ENCODE measurements around the gene CBX5. TPM values are rescaled to one million over a fixed set of nuclear protein-coding genes. Genes with fewer than 3 reads are reported as not detected.

Gene CBX5
- total RNA-seq, 1 donor from 2014 or later: 288 TPM

DNA sequence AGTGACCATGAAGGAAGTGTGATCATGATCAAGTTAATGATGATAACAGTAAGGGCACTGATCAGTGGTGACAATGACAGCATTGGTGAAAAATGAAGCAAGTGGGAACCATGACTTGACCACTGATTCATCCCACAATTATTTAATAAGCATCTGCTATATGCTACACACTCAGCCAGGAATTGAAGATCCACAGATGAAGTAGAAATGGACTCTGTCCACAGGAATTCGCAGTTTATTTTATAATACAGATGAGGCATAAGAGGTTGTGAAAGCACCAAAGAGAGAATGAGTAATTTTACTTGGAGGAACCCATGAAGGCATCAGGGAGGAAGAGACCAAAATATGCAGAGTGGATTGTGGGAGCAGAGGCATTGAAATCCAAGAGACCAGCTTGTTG lies 57.3 kb downstream of the CBX5 start:
- H3K79me2 ChIP-seq (ENCODE audit: low read depth): no peaks in the 10 kb centered on the region
- H3K4me2 ChIP-seq: no peak overlapping the region
- H3K36me3 ChIP-seq: no peaks in the 10 kb centered on the region
- peaks cover 7% of the 10 kb centered on the region for H3K4me1 ChIP-seq
- peaks cover 4% of the 10 kb centered on the region for H4K20me1 ChIP-seq (ENCODE audit: low read depth)
- no peak overlapping the region for H3K9ac ChIP-seq
- H3K27ac ChIP-seq: no peak overlapping the region
- H3F3A ChIP-seq (ENCODE audit: low read depth): peaks cover 13% of the 10 kb centered on the region
- DNase-seq (ENCODE audit: low spot score): no peak
- no peak overlapping the region for H3K4me3 Mint-ChIP-seq
- H3K27ac Mint-ChIP-seq: no peak overlapping the region
- no peak for TF ChIP-seq EZH2 (IDR thresholded peaks at IDR 0.05)
- TF ChIP-seq, protein P1, sequence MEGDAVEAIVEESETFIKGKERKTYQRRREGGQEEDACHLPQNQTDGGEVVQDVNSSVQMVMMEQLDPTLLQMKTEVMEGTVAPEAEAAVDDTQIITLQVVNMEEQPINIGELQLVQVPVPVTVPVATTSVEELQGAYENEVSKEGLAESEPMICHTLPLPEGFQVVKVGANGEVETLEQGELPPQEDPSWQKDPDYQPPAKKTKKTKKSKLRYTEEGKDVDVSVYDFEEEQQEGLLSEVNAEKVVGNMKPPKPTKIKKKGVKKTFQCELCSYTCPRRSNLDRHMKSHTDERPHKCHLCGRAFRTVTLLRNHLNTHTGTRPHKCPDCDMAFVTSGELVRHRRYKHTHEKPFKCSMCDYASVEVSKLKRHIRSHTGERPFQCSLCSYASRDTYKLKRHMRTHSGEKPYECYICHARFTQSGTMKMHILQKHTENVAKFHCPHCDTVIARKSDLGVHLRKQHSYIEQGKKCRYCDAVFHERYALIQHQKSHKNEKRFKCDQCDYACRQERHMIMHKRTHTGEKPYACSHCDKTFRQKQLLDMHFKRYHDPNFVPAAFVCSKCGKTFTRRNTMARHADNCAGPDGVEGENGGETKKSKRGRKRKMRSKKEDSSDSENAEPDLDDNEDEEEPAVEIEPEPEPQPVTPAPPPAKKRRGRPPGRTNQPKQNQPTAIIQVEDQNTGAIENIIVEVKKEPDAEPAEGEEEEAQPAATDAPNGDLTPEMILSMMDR (IDR thresholded peaks at IDR 0.05): no peak
- no peak for TF ChIP-seq EZH2phosphoT487 (IDR thresholded peaks at IDR 0.05)
- H3K27me3 Mint-ChIP-seq (ENCODE audit: insufficient read depth, low read depth): peaks cover 2% of the 10 kb centered on the region
- peaks cover 18% of the 10 kb centered on the region for H3K27me3 ChIP-seq
- no peak overlapping the region for H2AFZ ChIP-seq (replicated peaks)
- H3K36me3 Mint-ChIP-seq: no peaks in the 10 kb centered on the region
- H3K9me3 ChIP-seq (ENCODE audit: low read depth): no peaks in the 10 kb centered on the region
- no peaks in the 10 kb centered on the region for H3K9me3 Mint-ChIP-seq
- H3K4me1 Mint-ChIP-seq: peaks cover 10% of the 10 kb centered on the region
- no peak overlapping the region for H3K4me3 ChIP-seq

DNA sequence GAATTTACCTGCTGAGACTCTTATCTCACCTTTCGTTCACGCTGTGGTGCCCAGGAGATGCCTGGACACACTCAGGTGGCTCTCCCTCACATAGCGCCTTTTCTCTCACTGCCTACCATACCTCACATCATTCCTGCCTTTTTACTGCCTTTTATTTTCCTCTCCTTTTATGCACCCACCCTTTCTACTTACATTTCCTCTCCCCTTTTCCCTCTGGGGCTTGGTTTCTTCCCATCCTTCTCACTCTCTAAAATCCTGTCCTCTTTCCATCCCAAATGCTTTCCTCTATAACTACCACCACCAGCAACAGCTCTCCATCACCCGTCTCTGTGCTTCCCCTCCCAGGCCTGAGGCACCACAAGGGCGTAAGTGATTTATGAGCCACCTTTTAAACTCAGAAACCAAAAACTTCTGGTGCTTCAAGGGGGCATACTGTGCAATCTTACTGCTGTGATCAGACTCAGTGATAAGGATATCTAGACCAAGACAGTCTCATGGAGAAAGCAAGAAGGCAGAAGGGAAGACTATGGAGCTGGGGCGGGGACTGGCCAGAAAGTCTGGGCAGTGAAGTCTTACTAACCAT lies 58.4 kb downstream of the CBX5 start:
- Histone ChIP-seq H3K4me1 (peaks cover 12% of the 10 kb centered on the region), H3K4me3 (no peak overlapping the region), H3K4me2 (no peak overlapping the region), H3K9ac (no peak overlapping the region), H3K27ac (no peak overlapping the region), H3K9me3 (ENCODE audit: low read depth) (no peaks in the 10 kb centered on the region), H3F3A (ENCODE audit: low read depth) (peaks cover 22% of the 10 kb centered on the region), H3K79me2 (ENCODE audit: low read depth) (no peaks in the 10 kb centered on the region), H3K36me3 (no peaks in the 10 kb centered on the region), H3K27me3 (peaks cover 29% of the 10 kb centered on the region), H4K20me1 (ENCODE audit: low read depth) (peaks cover 3% of the 10 kb centered on the region), H2AFZ (replicated peaks) (no peak overlapping the region)
- Mint-ChIP-seq H3K36me3 (no peaks in the 10 kb centered on the region), H3K27ac (no peak overlapping the region), H3K9me3 (no peaks in the 10 kb centered on the region), H3K27me3 (ENCODE audit: insufficient read depth, low read depth) (peaks cover 12% of the 10 kb centered on the region), H3K4me1 (peaks cover 21% of the 10 kb centered on the region), H3K4me3 (no peak overlapping the region)
- TF ChIP-seq, protein P1 (IDR thresholded peaks at IDR 0.05): no peak
- no peak for TF ChIP-seq EZH2 (IDR thresholded peaks at IDR 0.05)
- TF ChIP-seq EZH2phosphoT487 (IDR thresholded peaks at IDR 0.05): no peak
- no peak for DNase-seq (ENCODE audit: low spot score)

DNA sequence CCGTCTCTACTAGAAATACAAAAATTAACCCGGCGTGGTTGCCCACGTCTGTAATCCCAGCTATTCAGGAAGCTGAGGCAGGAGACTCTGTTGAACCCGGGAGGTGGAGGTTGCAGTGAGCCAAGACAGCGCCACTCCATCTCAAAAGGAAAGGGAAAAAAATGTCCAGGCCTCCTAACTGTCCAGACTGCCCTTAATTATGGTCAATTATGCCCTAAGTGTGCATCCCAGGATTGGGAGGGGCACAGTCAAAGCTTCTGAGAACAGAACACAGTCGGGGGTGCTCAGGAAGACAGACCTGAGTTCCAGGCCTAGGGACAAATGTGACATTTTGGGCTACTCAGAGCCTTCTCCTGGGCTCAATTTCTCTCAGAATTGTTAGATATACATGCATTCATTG lies 59.4 kb downstream of the CBX5 start:
- H3K27ac Mint-ChIP-seq: peak overlapping the region; percentile 10

More for the DNA sequence above, 59.4 kb downstream of the CBX5 start:
- Mint-ChIP-seq H3K27me3 (ENCODE audit: insufficient read depth, low read depth) (peaks cover 16% of the 10 kb centered on the region), H3K4me1 (peaks cover 23% of the 10 kb centered on the region), H3K4me3 (no peak overlapping the region), H3K9me3 (no peaks in the 10 kb centered on the region), H3K36me3 (no peaks in the 10 kb centered on the region)
- TF ChIP-seq, protein P1 (IDR thresholded peaks at IDR 0.05): no peak
- TF ChIP-seq EZH2phosphoT487 (IDR thresholded peaks at IDR 0.05): no peak
- TF ChIP-seq EZH2 (IDR thresholded peaks at IDR 0.05): no peak
- DNase-seq (ENCODE audit: low spot score): no peak
- Histone ChIP-seq H2AFZ (replicated peaks) (no peak overlapping the region), H3K36me3 (no peaks in the 10 kb centered on the region), H3K4me1 (peaks cover 12% of the 10 kb centered on the region), H3K9ac (no peak overlapping the region), H3K9me3 (ENCODE audit: low read depth) (no peaks in the 10 kb centered on the region), H4K20me1 (ENCODE audit: low read depth) (no peaks in the 10 kb centered on the region), H3K27me3 (peaks cover 39% of the 10 kb centered on the region), H3K4me2 (no peak overlapping the region), H3K27ac (no peak overlapping the region), H3K79me2 (ENCODE audit: low read depth) (no peaks in the 10 kb centered on the region), H3K4me3 (no peak overlapping the region), H3F3A (ENCODE audit: low read depth) (peaks cover 24% of the 10 kb centered on the region)

All from neural progenitor cell (in vitro differentiated cells).